HL-60 (cell line): ENCODE measurements around the gene TMEM258.

Experiments
- CTCF ChIP-seq: IDR thresholded peaks from one replicate; pipeline ENCODE4 v1.5.1; 2011; ENCODE audit warnings: low read length, control low read depth, inconsistent platforms; ENCODE audit not compliant: insufficient read depth
- GABPA ChIP-seq: IDR thresholded peaks from 2 replicates; pipeline ENCODE4 v1.6.1; 2012; ENCODE audit warnings: low read depth
- SPI1 ChIP-seq: IDR thresholded peaks from 2 replicates; pipeline ENCODE4 v1.6.1; 2012; ENCODE audit warnings: low read depth, mild to moderate bottlenecking, borderline replicate concordance

- TF ChIP-seq CTCF, result no peak
- no peak for TF ChIP-seq SPI1
- TF ChIP-seq GABPA, result no peak
Measured at GRCh38 chr11:61836193-61836592, 43.8 kb upstream of the TMEM258 start.
